NCI-H1417 (cell line): ENCODE results near the gene CBX5.
"Not testable (repeated sequence)": the region's sequence is repeated elsewhere in the genome, so short reads cannot be mapped to it uniquely, and the experiment has no call there.

Source experiments
- DNase-seq, 3 experiments: peaks; one replicate each; lab custom pipeline; 2025; lab: John Stamatoyannopoulos, UW

CBX5 gene

DNA sequence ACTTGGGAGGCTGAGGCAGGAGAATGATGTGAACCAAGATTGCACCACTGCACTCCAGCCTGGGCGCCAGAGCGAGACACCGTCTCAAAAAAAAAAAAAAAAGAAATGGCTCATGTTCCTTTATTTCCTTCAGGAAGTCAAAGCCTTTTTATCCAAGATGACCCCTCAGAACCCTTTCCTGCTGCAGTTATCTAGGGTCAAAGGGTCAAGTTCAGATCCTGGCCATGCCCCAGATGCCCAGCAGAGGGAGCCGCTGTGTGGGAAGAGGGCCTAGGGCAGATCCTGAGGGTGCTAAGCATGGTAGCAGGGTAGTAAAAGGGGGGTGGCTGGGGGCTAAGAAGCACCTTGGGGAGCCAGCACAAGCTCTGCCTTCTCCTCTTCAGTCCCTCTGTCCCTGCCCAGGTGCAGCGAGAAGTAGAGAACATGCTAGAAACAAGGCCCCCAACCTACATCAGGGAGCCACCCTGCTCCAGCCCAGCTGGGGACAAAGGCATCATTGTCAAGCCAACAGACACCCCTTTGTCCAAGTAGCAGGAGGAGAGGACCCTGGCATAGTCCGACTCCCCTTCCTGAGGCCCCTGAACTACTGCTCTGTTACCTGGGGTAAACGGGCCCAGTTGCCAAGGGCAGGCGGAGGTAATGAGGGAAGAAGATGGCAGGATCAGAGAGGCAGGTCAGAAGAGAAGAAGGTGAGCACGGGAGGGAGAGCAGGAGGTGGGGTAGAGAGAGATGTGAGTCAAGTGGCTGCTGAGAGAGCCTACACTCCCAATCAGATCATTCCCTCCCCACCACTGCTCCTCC lies 14.4 kb upstream of the CBX5 start:
- peak; percentile 41 to 69 (median 45) for DNase-seq

DNA sequence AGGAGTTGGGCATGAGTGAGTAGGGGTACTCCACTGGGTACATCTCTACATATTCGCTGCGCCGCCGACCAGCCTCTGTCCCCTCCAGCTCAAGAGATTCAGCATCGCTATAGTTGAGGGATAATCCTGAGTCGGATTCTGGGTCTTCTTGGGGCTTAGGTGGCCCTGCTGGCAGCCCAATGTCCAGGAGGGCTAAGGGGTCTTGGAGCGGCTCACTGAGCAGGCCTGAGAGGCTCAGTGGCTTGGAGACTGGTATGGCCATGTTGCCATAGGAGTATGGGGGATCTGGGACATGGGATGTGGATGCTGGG lies 13.0 kb upstream of the CBX5 start:
- no peak for DNase-seq

- DNase-seq, result no peak
Observed at GRCh38 chr12:54292083-54292930, 12.4 kb upstream of the CBX5 start.

DNA sequence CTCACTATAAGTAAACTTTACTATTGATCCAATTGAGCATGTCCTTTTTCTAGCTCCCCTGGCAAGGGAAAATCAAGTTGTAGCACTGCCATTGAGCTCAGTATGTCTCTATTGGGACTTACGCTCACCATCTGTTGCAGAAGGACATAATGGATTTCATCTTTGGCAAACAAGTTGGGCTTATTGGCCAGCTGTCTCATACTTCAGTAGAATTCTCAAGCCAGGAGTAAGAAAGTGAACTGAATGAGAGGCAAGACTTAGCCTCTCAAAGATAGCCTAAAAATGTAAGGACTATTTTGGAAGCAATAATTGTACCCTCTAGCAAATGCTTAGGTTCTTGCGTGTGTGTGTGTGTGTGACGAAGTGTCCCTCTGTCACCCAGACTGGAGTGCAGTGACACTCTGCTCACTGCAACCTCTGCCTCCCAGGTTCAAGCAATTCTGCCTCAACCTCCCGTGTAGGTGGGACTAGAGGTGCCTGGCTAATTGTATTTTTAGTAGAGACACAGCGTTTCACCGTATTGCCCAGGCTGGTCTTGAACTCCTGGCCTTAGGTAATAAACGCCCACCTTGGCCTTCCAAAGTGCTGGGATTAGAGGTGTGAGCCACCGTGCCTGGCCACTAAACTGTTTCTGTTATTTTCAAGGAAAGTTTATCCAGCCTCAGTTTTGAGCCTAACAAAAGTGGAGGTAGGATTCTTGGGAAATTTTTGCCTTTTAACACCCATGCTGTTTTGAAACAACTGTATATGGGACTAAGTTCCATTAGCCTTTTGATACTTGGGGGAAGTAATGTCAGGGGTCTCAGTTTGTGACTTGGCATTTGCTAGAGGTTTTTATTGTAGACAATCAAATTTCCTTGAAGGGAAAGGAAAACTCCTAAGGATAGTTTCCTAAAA lies 7.6 kb upstream of the CBX5 start:
- DNase-seq, result no peak

- no peak for DNase-seq
Observed at GRCh38 chr12:54286042-54287030, 6.4 kb upstream of the CBX5 start.

GRCh38 chr12:54285150-54286041 lies 5.5 kb upstream of the CBX5 start:
- DNase-seq, result no peak

DNA sequence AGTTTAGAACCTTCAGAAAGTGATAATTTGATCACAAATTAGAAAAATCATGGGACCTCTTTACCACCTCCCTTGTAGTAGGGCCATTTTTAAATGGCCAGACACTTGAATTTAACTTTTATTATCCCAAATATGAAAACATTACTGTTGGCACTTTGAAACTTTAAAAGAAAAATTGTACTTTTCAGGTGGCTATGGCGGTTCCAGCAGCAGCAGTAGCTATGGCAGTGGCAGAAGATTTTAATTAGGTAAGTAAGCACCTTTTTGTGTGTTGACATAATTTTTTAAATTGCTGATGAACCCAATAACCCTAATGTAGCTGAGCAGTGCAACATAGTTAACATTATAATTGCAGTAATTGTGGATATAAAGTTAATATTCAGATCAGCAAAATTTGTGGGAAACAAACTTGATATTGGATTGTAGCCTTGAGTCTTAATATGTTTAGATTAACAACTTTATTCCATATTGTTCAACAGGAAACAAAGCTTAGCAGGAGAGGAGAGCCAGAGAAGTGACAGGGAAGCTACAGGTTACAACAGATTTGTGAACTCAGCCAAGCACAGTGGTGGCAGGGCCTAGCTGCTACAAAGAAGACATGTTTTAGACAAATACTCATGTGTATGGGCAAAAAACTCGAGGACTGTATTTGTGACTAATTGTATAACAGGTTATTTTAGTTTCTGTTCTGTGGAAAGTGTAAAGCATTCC lies 4.3 kb upstream of the CBX5 start:
- not testable (repeated sequence) for DNase-seq

DNA sequence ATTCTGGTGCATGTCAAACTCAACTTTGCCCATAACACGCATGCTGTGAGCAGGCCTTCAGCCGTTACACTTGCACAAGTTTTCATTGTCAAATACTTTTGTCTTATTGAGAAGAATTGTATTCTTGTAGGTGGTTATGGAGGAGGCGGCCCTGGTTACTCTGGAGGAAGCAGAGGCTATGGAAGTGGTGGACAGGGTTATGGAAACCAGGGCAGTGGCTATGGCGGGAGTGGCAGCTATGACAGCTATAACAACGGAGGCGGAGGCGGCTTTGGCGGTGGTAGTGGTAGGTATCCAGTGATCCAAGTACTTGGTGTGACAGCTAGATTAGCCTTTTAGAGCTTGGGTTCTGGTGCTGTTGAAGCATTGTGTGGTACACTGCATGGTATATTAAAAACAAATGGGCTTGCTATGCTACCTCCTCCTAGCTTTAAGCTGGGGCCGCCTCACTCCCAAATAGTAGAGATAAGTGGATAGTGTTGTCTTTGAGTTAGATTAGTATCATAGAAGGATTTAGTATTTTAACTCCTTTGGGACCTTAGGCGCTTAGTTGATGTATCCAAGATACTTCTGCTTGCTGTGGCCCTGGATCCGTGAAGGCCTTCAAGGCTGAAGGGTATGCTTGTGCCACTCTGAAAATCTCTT lies 3.1 kb upstream of the CBX5 start:
- DNase-seq, result no peak

DNA sequence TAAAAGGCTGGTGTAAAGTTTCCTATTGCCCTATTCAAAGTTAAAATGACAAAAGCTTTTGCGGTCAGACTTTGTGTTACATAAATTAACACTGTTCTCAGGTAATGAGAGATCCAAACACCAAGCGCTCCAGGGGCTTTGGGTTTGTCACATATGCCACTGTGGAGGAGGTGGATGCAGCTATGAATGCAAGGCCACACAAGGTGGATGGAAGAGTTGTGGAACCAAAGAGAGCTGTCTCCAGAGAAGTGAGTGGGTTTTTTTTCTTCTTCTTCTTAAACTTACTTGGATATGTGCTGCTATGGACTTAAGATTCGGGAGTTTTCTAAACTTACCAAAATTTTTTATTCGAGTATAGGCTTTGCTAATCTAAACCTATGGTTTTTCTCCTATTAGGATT lies 1.8 kb upstream of the CBX5 start:
- not testable (repeated sequence) for DNase-seq

GRCh38 chr12:54281261-54281638 lies 1.3 kb upstream of the CBX5 start:
- DNase-seq, result not testable (repeated sequence)

- DNase-seq, result peak; percentile 99 to 100 (median 100)
Observed at GRCh38 chr12:54280468-54281260, 742 bp upstream of the CBX5 start, which contains the start of gene HNRNPA1. Gene HNRNPA1, plus strand, starts transcription at chr12:54280726. Its CDS starts 82 bp downstream, at chr12:54280808.

GRCh38 chr12:54279227-54279631 lies 693 bp downstream of the CBX5 start:
- DNase-seq, result no peak

DNA sequence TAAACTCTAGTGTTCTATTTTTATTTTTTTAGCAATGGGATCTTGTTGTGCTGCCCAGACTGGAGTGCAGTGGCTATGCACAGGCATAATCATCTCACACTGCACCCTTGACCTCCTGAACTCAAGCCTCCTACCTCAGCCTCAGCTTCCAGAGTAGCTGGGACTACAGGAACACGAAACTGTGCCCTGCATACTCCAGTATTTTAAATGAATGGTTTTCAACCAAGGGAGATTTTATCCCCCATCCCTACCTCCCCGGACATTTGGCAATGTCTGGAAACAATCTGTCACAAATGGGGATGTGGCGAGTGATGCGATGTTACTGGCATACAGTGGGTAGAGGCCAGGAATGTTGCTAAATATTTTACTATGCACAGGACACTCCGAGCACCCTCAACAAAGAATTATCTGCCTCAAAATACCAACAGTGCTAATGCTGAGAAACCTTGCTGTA lies 2.1 kb downstream of the CBX5 start:
- no peak for DNase-seq

DNA sequence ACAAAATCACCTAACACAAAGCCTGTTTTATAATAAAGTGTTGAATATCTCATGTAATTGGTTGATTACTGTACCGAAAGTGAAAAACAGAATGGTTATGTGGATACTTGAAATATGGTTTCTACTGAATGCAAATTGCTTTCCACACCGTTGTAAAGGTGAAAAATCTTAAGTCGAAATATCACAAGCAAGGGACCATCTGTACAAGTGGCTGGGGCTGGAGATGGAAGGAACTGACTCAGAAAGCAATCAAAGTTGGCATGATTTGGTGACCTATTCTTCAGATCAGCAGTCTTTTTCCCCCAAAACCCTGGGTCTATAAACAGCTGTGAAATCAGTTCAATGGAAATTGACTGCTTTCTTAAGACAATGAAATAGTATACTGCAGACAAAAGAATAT lies 3.6 kb downstream of the CBX5 start:
- no peak for DNase-seq

- peak in 2 of 3 experiments; percentile 68 to 94 for DNase-seq
Observed at GRCh38 chr12:54273981-54274380, 5.9 kb downstream of the CBX5 start.

DNA sequence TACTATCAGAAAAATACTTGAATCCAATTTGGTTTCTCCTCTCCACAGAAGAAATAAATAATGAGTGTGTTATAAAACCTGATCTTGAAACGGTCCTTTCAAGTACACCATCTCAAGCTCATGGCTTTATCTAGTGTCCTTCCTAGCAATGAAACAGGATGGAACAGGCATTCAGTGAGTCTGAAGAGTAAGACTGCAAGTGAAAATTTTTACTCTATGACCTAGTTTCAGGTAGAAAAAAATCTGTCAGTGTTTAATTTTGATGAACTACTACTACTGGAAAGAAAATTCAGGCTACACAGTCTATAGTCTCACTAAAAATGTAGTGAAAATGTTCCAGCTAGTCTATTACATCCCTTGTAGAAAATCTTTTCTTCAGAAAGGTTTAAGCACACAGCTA lies 7.7 kb downstream of the CBX5 start:
- DNase-seq, result peak in 1 of 3 experiments; percentile 24

DNA sequence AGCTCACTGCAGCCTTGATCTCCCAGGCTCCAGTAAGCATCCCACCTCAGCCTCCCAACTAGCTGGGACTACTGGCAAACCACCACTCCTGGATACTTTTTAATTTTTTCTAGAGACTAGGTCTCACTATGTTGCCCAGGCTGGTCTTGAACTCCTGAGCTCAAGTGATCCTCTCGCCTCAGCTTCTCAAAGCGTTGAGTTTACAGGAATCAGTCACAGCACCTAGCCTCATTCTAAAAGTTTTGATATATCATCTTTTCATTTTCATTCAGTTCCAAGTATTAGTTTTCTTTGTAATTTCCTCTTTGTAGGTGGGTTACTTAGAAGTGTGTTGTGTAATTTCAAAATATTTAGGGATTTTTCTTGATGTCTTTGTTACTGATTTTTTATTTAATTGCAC lies 9.6 kb downstream of the CBX5 start:
- DNase-seq, result no peak

DNA sequence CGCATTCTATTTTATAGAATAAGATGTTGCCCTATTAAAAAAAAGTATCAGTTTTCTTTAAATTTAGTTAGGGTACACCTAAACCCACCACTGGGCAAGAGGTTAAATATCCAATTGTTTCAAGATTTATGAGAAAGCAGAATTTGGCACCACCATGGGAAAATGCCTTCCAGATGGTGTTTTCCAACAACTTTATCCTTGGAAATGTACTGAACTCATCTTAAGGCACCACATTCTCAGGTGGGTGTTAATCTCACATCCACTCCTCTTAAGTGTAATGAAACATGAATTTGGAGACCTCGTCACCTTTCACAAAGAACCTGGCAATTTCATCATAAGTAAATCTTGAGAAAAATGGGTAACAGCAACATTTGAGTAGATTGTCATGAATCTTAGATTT lies 13.1 kb downstream of the CBX5 start:
- no peak for DNase-seq
